Tibial nerve (tissue), 4 donors: ENCODE data around the gene FAM156B. TPM values are rescaled to one million over a fixed set of nuclear protein-coding genes. Genes with fewer than 3 reads are reported as not detected.
"Not testable (repeated sequence)": the region's sequence is repeated elsewhere in the genome, so short reads cannot be mapped to it uniquely, and the experiment has no call there.

Experiments
- DNase-seq, 2 donors: peaks; one replicate each; pipeline ENCODE4 v3.0.0-alpha.2; 2019; ENCODE audit warnings: low spot score in 2 of 2
- H3K27ac ChIP-seq, 4 donors: fragments of 200-600 bp; sonication (generic) in 3 of 4; one replicate each; pipeline ENCODE4 v1.5.1; 2017 to 2019; ENCODE audit warnings: mild to moderate bottlenecking in 1 of 4
- H3K27me3 ChIP-seq, 2 donors: fragments of 200-600 bp; sonication (generic) in 1 of 2; one replicate each; pipeline versions ENCODE4 v1.5.1 to v1.6.0; 2017 to 2019
- H3K36me3 ChIP-seq, 3 donors: fragments of 200-600 bp; sonication (generic); one replicate each; pipeline ENCODE4 v1.5.1; 2018 to 2019
- H3K4me1 ChIP-seq, 4 donors: fragments of 200-600 bp; sonication (generic) in 3 of 4; one replicate each; pipeline ENCODE4 v1.5.1; 2017 to 2019
- H3K4me3 ChIP-seq, 4 donors: fragments of 200-600 bp; sonication (generic) in 3 of 4; one replicate each; pipeline ENCODE4 v1.5.1; 2017 to 2019; ENCODE audit warnings: mild to moderate bottlenecking in 1 of 4, moderate library complexity in 1 of 4
- H3K9me3 ChIP-seq, 4 donors: fragments of 200-600 bp; sonication (generic) in 3 of 4; one replicate each; pipeline ENCODE4 v1.5.1; 2017 to 2019
- EP300 ChIP-seq, 2 donors: sonication (generic); formaldehyde crosslinking; IDR thresholded peaks; one replicate each; pipeline ENCODE4 v1.6.1; 2017; ENCODE audit warnings: antibody characterized with exemption in 2 of 2, mild to moderate bottlenecking in 1 of 2
- POLR2A ChIP-seq, 2 donors: fragments of 450-650 bp; IDR thresholded peaks; one replicate each; pipeline ENCODE4 v1.6.1; 2017; ENCODE audit warnings: antibody characterized with exemption in 2 of 2, mild to moderate bottlenecking in 2 of 2, moderate library complexity in 2 of 2
- WGBS, 2 donors: methylation state at CpG; one replicate each; pipeline ENCODE4 v1.1.5; 2018; 5-methylcytosine and 5-hydroxymethylcytosine counted together
- total RNA-seq, 4 donors: library from RNA; depleted of rRNA; stranded (reverse); fragments of >200 nt; gene quantifications; one replicate each; pipeline ENCODE4 v1.1.0, GENCODE V29; 2016
- TF ChIP-seq, protein P1 (sequence below), 5 experiments: fragments of 200-600 bp in 3 of 5; fragments of 450-650 bp in 2 of 5; sonication (generic) in 3 of 5; IDR thresholded peaks; one replicate each; pipeline ENCODE4 v1.5.1; 2016 to 2019; ENCODE audit warnings: antibody characterized with exemption in 5 of 5, mild to moderate bottlenecking in 3 of 5, moderate library complexity in 2 of 5

Gene FAM156B
- total RNA-seq, 4 donors from 2014 or later, result 50.7 to 80.8 (median 61.2) TPM

- WGBS, 2 donors, result no CpG with 5 or more reads among the region's 12 CpGs
- not testable (repeated sequence) for H3K36me3 ChIP-seq
These were observed 12.3 kb downstream of the FAM156B start for GRCh38 chrX:52909313-52909969.

DNA sequence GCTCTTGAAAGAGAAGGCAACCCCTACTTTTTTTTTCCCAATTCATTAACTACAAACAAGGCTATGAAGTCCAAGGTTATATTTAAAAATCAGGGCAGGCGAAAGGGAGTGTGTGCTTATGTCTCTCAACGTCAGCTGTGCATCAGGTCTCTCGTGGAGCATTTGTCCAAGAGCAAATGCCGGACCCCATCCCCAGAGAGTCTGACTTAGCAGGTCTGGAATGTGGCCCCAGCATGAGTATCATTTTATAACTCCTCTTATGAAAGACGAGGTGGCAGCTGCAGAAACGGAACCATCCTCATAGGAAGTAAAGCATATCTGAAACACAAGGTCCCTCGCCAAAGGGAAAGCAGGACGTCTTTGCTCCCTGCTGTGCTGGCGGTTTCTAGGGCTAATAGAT, 16.6 kb downstream of the FAM156B start:
- WGBS, 2 donors, result no CpG with 5 or more reads among the region's 9 CpGs
- H3K9me3 ChIP-seq, result not testable (repeated sequence)

More at GRCh38 chrX:52909313-52909969, 12.3 kb downstream of the FAM156B start:
- H3K4me3 ChIP-seq, H3K27ac ChIP-seq, H3K27me3 ChIP-seq, H3K9me3 ChIP-seq, DNase-seq, H3K4me1 ChIP-seq: not testable (repeated sequence)

DNA sequence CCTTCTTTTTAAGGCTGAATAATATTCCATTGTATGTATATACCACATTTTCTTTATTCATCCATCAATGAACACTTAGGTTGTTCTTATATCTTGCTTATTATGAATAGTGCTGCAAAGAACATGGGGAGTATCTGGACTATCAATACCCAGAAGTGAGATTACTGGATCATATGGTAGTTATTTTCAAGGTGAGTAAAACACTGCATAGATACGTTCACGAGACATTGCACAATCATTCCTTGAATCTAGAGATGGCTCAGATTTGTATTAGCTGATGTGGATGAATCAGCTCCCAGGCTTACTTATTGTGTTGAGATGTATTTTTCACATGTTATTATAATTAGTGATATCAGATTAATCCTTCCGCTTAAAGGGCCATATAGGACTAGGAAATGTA, 17.6 kb downstream of the FAM156B start:
- H3K9me3 ChIP-seq, H3K27ac ChIP-seq, H3K4me3 ChIP-seq, H3K36me3 ChIP-seq, H3K27me3 ChIP-seq, H3K4me1 ChIP-seq, DNase-seq: not testable (repeated sequence)
- no CpG with 5 or more reads among the region's 3 CpGs for WGBS, 2 donors

More for the DNA sequence above, 16.6 kb downstream of the FAM156B start:
- H3K27ac ChIP-seq, H3K4me3 ChIP-seq, H3K4me1 ChIP-seq, DNase-seq, H3K36me3 ChIP-seq, H3K27me3 ChIP-seq: not testable (repeated sequence)

GRCh38 chrX:52923781-52924241, 26.7 kb downstream of the FAM156B start:
- Histone ChIP-seq H3K27me3 (no peaks in the 10 kb centered on the region), H3K4me1 (peaks cover 0 to 7% (median 3%) of the 10 kb centered on the region in 4 donors), H3K4me3 (no peak overlapping the region), H3K36me3 (no peaks in the 10 kb centered on the region), H3K27ac (peak overlapping the region in 2 of 4 donors; percentile 4 to 54), H3K9me3 (no peaks in the 10 kb centered on the region)
- WGBS, 2 donors, result 33 to 54% methylated on average over 4 of the region's 4 CpGs
- TF ChIP-seq, protein P1, sequence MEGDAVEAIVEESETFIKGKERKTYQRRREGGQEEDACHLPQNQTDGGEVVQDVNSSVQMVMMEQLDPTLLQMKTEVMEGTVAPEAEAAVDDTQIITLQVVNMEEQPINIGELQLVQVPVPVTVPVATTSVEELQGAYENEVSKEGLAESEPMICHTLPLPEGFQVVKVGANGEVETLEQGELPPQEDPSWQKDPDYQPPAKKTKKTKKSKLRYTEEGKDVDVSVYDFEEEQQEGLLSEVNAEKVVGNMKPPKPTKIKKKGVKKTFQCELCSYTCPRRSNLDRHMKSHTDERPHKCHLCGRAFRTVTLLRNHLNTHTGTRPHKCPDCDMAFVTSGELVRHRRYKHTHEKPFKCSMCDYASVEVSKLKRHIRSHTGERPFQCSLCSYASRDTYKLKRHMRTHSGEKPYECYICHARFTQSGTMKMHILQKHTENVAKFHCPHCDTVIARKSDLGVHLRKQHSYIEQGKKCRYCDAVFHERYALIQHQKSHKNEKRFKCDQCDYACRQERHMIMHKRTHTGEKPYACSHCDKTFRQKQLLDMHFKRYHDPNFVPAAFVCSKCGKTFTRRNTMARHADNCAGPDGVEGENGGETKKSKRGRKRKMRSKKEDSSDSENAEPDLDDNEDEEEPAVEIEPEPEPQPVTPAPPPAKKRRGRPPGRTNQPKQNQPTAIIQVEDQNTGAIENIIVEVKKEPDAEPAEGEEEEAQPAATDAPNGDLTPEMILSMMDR (IDR thresholded peaks at IDR 0.05), result no peak
- TF ChIP-seq POLR2A (IDR thresholded peaks at IDR 0.05), result no peak
- TF ChIP-seq EP300 (IDR thresholded peaks at IDR 0.05), result no peak
- no peak for DNase-seq

DNA sequence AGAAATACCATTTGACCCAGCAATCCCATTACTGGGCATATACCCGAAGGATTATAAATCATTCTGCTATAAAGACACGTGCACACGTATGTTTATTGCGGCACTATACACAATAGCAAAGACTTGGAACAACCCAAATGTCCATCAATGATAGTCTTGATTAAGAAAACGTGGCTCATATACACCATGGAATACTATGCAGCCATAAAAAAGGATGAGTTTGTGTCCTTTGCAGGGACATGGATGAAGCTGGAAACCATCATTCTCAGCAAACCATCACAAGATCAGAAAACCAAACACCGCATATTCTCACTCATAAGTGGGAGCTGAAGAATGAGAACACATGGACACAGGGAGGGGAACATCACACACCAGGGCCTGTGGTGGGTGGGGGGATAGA, 33.1 kb downstream of the FAM156B start:
- DNase-seq, H3K4me3 ChIP-seq, H3K9me3 ChIP-seq, H3K27ac ChIP-seq, H3K27me3 ChIP-seq, H3K36me3 ChIP-seq, H3K4me1 ChIP-seq: not testable (repeated sequence)
- 85 to 93% methylated on average over 6 of the region's 6 CpGs for WGBS, 2 donors

DNA sequence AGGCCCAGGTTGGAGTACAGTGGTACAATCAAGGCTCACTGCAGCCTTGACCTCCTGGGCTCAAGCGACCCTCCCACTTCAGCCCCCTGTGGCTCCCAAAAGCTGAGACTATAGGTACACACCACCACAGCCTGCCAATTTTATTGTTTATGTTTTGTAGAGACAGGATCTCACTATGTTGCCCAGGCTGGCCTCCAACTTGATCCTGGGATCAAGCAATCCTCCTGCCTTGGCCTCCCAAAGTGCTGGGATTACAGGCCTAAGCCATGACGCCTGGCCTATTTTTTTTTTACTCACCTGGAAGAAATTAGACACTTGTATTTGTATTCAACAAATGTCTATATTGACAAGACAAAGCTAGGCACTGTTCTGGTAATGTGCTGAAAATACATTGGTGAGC, 36.1 kb downstream of the FAM156B start:
- no peak for TF ChIP-seq POLR2A (IDR thresholded peaks at IDR 0.05)
- TF ChIP-seq, protein P1 (IDR thresholded peaks at IDR 0.05), result no peak
- TF ChIP-seq EP300 (IDR thresholded peaks at IDR 0.05), result no peak
- no peak overlapping the region for H3K4me3 ChIP-seq
- H3K27me3 ChIP-seq, result no peaks in the 10 kb centered on the region
- H3K36me3 ChIP-seq, result no peaks in the 10 kb centered on the region
- WGBS, 2 donors, result 89 to 94% methylated on average over 2 of the region's 2 CpGs
- no peak for DNase-seq
- no peak overlapping the region for H3K27ac ChIP-seq
- no peaks in the 10 kb centered on the region for H3K9me3 ChIP-seq
- H3K4me1 ChIP-seq, result peaks cover 0 to 6% (median 0%) of the 10 kb centered on the region in 4 donors

DNA sequence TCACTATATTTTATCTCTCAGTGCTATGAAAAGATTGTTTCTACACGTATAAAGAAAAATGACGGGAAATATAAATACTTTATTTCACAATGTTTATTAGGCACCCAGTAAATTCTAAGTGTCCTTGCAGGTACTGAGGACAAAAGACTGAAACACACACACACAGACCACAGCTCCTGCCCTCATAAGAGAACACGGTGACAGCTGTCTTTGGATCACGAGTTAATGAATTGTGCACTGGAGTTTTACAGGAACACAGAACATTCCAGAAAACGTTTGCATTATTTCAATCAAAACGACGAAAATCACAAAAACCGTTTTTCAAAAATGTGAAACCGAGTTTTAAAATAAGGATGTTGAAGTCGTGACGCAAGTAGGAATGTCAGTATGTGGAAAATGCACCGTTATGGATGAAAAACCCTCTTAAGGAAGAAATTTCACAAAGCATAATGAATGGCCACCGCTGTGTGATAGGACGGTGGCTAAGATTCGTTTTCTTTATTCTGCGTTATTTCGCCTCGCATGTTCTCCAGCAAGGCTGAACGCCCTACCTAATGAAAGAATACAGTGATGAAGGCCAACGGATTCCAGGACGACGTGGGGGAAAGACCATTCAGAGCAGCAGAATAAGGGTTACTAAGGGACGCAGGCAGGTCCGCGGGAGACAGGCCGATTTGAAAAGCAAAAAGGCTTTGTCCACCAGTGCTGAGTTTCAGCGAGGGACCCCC, 37.0 kb downstream of the FAM156B start:
- TF ChIP-seq, protein P1 (IDR thresholded peaks at IDR 0.05), result no peak
- TF ChIP-seq POLR2A (IDR thresholded peaks at IDR 0.05), result no peak
- no peak for TF ChIP-seq EP300 (IDR thresholded peaks at IDR 0.05)
- Histone ChIP-seq H3K36me3 (no peaks in the 10 kb centered on the region), H3K4me3 (peak overlapping the region; percentile 45 to 64 (median 50)), H3K27ac (peak overlapping the region; percentile 95 to 98 (median 96)), H3K4me1 (peaks cover 0 to 6% (median 0%) of the 10 kb centered on the region in 4 donors), H3K27me3 (no peaks in the 10 kb centered on the region), H3K9me3 (no peaks in the 10 kb centered on the region)
- WGBS, 2 donors, result 2 to 4% methylated on average over 21 to 27 of the region's 27 CpGs
- no peak for DNase-seq
